HG02678 (cell line): ENCODE results near the gene STARD7.
A peak's percentile ranks its signal among the peaks of the same experiment; 100 is the strongest.
"Not testable (repeated sequence)": the region's sequence is repeated elsewhere in the genome, so short reads cannot be mapped to it uniquely, and the experiment has no call there.

Experiments
- ATAC-seq: cut with Tn5 transposase; IDR thresholded peaks from one replicate; pipeline ENCODE4 v1.9.1; 2021; ENCODE audit warnings: mild to moderate bottlenecking, moderate library complexity; ENCODE audit not compliant: unreplicated experiment

STARD7 gene

GRCh38 chr2:96164459-96165184, 44.0 kb downstream of the STARD7 start:
- ATAC-seq, result peak; percentile 73

GRCh38 chr2:96163768-96164429, 44.7 kb downstream of the STARD7 start:
- ATAC-seq, result peak; percentile 70

- no peak for ATAC-seq
These were observed 45.2 kb downstream of the STARD7 start for GRCh38 chr2:96163415-96163767.

- ATAC-seq, result no peak
These were observed 46.7 kb downstream of the STARD7 start for GRCh38 chr2:96161898-96162297.

GRCh38 chr2:96160366-96160765, 48.3 kb downstream of the STARD7 start:
- ATAC-seq, result not testable (repeated sequence)

GRCh38 chr2:96159084-96159830, 49.4 kb downstream of the STARD7 start:
- ATAC-seq, result no peak

- no peak for ATAC-seq
These were observed 50.1 kb downstream of the STARD7 start for GRCh38 chr2:96158554-96158940.

- peak; percentile 60 for ATAC-seq
These were observed 50.7 kb downstream of the STARD7 start for GRCh38 chr2:96157649-96158553.

GRCh38 chr2:96156926-96157648, 51.5 kb downstream of the STARD7 start:
- ATAC-seq, result peak; percentile 38

GRCh38 chr2:96156011-96156820, 52.4 kb downstream of the STARD7 start:
- ATAC-seq, result no peak

- ATAC-seq, result no peak
These were observed 53.9 kb downstream of the STARD7 start for GRCh38 chr2:96154506-96155380.

- ATAC-seq, result no peak
These were observed 54.6 kb downstream of the STARD7 start for GRCh38 chr2:96153991-96154431.

DNA sequence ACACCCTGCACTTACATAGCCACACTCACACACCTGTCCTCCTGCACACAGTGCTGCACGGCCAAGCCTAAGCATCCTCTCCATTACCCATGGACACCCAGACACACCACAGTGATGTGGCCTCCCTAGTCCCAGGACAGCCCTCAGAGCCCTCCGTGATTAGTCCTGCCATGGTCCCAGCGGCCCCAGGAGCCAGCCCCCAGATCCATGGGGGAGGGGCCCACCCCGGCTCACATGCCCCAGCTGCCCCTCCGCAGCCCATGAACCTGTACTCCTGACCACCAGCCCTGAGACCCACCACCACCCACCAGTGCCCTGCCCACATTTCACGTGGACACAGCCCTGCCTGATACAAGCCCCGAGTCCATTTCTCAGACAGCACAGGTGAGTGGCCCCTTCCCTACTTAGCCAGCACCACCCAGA, 55.3 kb downstream of the STARD7 start:
- ATAC-seq, result no peak

- no peak for ATAC-seq
These were observed 56.1 kb downstream of the STARD7 start for GRCh38 chr2:96152304-96153161.

- no peak for ATAC-seq
These were observed 56.9 kb downstream of the STARD7 start for GRCh38 chr2:96151595-96152303.

DNA sequence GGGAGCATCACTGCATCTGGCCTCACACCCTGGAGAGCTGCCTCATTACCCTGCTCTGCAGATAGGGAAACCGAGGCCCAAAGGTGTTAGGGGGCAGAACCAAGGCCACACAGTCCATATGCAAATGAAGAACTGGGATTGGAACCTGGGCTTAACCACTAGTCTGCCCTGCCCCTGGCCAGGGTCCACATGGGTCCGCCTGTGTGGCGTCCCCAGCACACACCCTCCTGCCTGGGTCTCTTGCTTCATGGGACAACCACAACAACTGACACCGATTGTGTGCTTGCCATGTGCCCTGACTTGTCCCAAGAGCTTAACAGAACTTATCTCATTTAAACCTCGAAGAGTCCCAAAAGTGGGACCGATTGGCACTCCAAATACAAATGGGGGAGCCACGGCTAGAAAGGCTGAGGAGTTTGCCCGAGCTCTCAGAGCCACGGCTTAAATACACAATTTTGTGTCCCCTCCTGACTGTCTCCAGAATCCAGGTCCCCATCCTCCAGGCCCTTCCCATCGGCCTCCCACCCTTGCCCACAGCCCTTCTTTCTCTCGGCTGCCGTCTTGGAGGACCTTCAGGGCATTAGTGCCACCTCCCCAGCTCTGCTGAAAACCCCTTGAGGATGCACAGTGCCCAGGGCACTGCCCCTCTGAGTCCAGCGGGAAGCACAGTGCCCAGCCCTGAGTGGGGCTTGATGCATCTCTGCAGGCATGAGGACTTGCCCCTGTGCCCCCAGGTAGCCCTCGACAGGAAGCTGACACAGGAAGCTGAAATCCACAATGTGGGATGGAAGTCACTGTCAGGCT, 57.6 kb downstream of the STARD7 start:
- ATAC-seq, result no peak
